ENCODE results near the gene MYBPC3.
"Not testable (repeated sequence)": the region's sequence is repeated elsewhere in the genome, so short reads cannot be mapped to it uniquely, and the experiment has no call there.

Gene MYBPC3

DNA sequence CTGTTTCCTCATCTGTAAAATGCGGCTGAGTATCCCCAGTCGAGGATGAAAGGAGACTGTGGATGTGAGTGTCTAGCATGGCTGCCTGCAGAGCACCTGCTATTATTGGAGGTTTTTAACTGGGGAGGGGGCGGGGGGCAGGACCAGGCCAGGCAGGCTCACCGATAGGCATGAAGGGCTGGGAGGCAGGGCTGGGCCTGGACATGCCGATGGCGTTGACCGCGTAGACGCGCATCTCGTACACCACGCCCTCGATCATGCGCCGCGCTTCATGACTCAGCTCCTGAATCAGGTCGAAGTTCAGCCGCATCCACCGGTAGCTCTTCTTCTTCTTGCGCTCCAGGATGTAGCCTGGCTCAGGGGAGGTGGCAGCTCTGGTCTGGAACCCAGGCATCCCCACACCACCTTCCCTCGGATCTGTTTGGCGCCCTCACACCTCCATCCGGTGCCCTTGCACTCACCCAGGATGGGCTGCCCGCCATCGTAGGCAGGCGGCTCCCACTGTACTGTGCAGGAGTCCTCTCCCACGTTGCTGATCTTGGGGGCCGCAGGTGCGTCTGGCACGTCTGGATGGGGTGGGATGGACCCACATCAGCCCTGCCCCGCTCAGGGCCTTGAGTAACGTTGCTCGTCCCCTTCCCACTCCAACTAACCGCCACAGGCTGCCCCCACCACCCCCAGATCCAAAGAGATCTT is 15.1 kb downstream of the MYBPC3 start:
- DNase-seq (ENCODE audit: low spot score), result no peak

DNA sequence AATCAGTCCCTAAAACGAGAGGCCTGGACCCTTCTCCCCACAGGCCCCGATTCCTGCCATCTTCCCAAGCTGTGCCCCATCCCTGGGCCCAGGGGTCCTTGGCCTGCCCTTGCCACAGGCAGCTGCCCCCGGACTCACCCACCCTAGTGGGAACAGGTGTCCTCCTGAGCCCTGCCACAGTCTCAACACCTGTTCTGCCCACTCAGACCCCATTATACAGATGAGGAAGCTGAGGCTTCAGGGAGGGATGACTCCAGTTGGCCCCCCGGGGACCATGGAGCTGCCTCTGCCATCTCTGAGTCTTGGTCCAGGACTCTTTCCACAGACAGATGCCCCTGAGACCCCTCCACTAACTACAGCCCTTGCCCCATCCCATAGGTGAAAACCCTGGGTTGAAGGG is 15.9 kb downstream of the MYBPC3 start:
- DNase-seq (ENCODE audit: low spot score), result no peak

DNA sequence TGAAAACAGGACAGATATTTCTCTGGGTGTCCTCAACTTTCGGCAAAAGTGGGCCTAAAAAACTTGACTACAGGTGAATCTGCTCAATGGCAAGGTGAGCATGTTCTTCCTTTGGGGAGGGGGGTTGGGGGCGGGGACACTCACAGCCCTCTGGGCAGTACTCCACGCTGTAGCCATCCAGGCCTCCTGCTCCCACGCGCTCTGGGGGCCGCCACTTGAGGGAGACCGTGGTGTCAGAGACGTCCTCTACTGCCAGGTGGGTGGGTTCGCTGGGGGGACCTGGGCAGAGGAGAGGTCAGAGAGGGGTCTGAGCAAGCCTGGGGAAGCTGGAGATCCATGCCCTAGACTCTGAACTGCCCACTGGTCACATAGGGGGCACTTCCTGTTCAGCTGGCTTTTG is 16.8 kb downstream of the MYBPC3 start:
- no peak for DNase-seq (ENCODE audit: low spot score)

DNA sequence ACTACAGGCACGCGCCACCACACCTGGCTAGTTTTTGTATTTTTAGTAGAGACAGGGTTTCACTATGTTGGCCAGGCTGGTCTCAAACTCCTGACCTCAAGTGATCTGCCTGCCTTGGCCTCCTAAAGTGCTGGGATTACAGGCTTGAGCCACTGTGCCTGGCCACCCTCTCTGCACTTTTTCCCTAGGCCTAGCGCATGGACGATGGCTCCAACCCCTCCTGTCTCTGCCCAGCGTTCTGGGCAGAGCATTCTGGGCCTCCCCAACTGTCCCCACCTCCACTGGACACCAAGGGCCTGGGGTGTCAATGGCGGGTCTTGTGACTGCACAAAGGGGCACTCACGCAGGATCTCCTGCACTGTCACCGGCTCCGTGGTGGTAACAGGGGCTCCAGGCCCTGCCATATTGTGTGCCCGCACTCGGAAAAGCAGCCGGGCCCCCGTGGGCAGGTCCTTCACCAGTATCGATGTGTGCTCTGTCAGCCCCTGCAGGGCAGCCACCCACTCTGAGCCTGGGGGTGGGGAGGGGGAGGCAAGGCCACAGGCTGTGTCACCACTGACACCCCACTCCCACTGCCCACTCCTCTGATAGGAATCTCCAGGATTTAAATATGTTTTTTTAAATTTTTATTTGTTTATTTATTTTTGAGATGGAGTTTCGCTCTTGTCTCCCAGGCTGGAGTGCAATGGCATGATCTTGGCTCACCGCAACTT is 17.6 kb downstream of the MYBPC3 start:
- DNase-seq (ENCODE audit: low spot score), result not testable (repeated sequence)

DNA sequence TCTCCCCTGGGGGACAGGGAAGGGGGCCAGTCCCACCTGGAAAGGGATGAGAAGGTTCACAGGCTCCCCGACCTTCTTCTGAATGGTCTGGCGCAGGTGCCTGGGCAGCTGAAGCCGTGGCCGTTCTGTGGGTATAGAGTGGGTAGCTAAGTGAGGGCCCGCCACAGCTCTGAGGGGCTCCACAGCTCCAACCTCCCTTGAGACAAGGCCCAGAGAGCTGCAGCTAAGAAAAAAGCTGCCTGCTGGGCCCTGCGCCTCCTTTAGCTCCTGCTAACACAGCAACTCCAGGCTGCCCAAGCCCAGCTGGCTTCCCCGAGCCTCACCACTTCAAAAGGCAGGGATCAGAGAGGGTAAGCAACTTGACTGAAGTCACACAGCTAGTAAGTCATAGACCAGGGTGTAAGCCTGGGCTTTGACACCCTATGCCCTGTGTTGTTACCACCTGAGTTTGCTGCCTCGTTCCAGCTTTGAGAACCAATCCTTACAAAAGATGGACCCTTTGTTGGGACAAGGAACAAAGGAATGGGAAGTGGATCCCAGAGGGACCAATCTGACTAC is 18.5 kb downstream of the MYBPC3 start:
- no peak for DNase-seq (ENCODE audit: low spot score)

DNA sequence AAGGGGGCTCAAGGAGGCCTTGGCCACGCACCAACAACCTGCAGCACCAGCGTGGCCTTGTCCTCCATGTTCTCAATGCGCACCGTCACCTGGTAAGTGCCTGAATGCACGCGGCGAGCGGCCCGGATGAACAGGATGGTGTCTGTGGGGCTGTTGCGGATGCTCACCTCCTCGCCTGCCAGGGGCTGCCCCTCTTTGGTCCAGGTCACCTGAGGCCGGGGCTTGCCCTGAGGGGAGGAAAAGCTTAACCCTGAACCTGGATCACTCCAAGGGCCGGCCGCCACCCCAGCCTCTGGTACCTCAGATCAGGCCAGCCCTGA is 19.0 kb downstream of the MYBPC3 start:
- DNase-seq (ENCODE audit: low spot score), result no peak

DNA sequence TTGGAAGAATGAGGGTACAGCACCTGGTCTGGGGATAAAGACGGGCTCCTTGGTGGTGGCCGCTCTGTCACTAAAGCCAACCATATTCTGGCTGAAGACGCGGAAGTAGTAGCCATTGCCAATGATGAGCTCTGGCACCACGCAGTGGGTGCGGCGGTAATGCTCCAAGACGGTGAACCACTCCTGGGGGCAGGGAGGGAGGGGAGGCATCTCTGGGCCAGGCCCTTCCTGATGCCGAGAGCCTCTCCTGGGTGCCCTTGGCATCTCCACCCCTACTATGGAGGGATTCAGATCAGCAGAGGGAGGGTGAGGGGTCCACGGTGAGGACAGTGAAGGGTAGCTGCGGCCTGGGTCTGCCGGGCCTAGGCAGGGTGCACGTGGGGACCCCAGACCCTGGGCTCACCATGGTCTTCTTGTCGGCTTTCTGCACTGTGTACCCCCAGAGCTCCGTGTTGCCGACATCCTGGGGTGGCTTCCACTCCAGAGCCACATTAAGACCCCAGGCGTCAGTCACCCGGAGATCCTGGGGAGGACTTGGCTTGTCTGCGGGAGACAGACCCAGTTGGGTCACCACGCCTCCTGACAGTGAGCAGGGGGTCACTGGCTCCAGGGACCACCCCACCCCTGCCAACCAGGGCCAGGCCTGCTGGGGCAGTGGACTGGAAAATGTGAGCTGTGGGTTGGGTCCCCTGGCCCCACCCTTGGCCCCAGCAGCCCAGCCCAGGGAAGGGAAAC is 19.5 kb downstream of the MYBPC3 start:
- no peak for DNase-seq (ENCODE audit: low spot score)

DNA sequence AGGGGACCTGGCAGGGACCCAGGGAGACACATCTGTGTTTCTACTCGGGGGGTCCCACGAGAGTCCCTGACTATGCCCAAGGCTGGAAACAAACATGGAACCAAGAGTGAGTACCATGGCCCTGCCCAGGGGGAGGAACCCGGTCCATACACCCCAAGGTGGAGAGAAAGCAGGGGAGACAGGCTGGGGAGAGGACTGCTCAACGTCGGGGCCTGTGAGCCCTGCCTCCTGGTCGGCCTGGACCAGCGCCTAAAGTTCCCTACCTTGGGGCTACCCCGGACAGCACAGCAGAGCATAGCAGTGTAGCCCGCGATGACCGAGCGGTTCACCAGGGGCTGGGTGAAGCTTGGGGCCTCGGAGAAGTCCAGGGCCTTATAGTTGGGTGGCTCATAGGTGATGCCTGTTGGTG is 20.2 kb downstream of the MYBPC3 start:
- DNase-seq (ENCODE audit: low spot score), result no peak

DNA sequence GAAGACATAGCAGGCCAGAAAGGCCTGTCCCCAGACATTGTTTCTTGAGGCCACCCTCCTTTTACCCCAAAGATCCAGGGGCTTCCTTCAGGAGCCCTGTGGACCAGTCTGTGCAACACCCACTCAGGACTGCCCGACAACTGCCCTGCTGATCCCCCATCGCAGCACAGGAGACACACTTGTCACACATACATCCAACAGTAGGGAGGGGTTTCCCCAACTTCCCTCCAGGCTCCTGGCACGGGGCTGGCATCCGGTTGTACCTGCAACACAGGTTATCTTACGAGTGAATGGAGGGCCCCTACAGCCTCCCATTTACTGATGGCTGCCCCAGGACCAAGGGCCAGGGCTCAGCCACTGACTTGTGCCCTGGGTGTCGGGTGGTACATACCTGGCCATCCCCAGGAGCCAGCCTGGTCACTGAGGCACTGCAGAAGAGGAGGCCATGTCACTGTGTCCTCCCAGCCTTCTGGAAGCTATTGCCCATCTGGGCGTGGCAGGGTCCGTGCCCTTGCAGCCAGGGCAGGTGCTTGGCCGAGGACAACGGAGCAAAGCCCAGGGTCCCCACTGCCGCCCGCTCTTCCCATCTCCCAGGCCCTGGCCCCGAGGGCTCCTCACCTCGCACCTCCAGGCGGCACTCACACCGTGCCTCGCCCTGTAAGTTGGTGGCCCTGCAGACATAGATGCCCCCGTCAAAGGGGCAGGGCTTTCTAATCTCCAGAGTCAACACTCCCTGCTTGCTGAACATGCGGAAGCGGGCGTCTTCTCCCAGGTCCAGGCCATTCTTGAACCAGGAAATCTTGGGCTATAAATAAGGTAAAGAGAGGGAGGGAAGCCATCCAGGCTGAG is 20.8 kb downstream of the MYBPC3 start:
- DNase-seq (ENCODE audit: low spot score), result no peak

DNA sequence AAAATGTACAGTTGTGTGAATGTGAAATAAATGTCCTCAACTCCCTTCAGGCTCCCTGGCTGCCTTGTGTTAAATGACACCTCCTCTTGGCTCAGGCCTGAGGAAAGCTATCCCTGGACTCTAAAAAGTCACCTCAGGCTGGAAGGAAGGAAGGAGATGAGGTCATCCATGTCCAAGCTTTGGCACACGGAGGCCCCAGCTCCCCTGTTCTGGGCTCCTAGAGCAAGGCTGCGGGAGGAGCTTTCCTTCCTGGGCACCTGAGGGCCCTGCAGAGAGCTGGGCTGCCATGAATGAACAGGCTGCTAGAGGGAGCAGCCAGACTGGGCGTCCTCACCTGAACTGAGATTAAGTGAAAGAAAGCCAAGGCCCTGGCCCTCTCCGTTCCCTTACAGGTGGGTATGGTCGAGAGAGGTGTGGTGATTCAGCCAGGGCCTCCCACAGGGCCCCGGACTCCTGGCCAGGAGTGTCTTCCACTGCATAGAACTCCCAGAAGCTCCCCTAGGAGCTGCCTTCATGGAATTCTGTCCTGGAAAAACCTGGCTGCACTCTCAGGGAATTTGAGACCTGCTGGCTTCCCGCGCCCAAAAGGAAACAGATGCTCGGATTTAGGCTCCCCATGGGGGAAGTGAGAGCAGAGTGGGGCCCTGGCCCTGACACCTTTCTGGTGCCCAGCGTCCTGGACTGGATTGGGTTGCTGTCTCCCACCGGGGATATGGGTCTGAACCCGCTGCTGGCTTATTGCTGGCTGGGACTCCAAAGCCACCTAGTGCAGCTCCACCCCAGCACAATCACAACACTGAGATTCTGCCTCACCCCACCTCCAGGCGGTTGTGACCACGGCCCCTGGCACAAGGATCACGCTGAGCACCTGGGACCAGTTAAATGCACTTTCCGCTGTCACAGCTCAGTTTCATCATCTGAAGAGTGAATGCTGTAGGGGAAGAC is 22.2 kb downstream of the MYBPC3 start:
- no peak for DNase-seq (ENCODE audit: low spot score)

DNA sequence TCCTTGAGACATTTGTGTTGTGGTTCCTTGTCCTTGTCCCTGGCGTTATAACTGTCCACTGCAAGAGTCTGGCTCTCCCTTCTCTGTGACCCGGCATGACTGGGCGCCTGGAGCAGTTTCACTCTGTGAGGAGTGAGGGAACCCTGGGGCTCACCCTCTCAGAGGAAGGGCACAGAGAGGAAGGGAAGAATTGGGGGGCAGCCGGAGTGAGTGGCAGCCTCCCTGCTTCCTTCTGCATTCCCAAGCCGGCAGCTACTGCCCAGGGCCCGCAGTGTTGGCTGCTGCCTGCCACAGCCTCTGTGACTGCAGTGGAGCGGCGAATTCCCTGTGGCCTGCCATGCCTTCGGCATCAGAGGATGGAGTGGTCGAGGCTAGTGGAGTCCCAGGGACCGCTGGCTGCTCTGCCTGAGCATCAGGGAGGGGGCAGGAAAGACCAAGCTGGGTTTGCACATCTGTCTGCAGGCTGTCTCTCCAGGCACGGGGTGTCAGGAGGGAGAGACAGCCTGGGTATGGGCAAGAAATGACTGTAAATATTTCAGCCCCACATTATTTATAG is 23.0 kb downstream of the MYBPC3 start:
- DNase-seq (ENCODE audit: low spot score), result no peak

DNA sequence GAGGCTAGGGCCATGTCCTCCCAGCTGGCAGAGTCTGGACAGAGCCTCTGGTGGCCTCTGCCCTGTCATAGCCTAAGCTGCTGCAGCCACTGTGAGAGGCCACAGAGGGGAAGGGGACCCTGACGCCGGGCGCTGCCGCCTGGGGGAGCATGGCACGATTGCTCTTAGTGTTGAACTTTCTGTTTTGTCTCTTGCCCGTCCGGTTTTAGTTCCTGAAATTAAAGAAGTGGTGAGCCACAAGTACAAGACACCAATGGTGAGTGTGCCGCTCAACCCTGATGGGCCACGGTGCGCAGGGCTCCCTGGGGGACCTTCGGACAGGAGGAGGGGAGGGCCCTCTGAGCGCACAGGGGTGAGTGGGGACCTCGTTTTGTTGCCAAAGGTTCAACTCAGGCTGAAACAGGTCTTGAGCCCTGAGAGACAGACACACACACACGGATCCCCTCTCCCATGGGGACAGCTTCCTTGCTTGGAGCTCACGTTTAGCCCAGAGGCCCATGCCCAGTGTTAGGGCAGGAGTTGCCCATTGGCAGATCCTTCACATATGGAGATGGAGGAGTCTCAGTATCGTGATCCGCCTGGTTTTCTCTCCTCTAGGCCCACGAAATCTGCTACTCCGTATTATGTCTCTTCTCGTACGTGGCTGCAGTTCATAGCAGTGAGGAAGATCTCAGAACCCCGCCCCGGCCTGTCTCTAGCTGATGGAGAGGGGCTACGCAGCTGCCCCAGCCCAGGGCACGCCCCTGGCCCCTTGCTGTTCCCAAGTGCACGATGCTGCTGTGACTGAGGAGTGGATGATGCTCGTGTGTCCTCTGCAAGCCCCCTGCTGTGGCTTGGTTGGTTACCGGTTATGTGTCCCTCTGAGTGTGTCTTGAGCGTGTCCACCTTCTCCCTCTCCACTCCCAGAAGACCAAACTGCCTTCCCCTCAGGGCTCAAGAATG is 23.8 kb downstream of the MYBPC3 start:
- no peak for DNase-seq (ENCODE audit: low spot score)

DNA sequence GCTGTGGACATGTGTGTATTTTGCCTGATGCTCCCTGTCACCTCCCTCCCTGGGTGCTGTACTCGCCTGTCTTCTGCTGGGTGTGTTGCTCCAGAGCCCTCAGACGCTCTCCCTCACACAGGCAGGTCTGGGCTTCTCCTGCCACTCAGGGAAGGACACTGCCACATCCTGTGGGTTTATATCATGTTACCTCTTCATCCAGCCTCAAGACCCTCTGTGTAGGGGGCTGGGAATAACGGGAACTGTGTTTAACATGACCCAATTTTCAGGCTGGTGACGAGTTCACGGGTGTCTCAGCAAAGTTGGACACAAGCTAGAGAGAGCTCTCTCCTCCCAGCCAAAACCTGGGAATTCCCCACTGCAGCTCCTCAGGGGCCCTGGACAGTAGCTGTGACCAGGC is 24.6 kb downstream of the MYBPC3 start:
- no peak for DNase-seq (ENCODE audit: low spot score)

DNA sequence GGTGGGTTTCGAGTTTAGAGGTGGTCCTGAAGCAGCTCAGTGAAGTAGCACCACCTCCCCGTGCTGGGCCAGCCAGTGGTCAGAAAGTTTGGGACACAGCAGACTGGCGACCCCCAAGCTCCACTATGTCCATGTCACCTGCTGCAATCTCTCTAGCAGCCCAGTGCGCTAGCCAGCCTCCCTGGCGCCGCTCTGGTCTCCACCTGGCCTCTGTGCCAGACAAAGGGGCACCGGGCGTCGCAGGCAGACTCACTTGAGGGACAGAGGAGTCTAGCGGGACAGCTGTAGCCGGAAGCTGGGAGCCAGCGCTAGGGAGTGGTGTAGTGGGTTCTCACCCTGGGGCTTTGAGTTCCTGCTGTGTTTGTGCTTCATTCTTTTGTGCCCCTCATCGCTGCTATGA is 25.5 kb downstream of the MYBPC3 start:
- no peak for DNase-seq (ENCODE audit: low spot score)

DNA sequence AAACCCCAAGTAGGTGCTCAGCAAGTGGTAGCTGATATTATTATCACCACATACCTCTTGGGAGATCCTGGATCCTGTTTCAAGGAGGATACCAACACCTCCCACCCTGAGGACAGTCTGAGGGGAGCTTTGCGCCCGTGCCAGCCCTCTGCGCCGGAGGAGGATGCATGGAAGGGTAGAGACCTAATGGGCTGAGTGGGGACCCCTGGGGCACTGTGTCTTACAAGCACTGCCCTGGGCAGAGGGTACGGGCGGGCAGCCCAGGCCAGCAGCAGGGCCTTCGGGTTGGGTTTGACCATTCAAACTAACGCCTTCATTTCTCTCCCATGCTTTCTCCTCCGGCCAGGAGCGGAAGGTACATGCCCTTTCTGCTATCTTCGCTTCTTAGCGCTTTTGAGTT is 26.3 kb downstream of the MYBPC3 start:
- no peak for DNase-seq (ENCODE audit: low spot score)

DNA sequence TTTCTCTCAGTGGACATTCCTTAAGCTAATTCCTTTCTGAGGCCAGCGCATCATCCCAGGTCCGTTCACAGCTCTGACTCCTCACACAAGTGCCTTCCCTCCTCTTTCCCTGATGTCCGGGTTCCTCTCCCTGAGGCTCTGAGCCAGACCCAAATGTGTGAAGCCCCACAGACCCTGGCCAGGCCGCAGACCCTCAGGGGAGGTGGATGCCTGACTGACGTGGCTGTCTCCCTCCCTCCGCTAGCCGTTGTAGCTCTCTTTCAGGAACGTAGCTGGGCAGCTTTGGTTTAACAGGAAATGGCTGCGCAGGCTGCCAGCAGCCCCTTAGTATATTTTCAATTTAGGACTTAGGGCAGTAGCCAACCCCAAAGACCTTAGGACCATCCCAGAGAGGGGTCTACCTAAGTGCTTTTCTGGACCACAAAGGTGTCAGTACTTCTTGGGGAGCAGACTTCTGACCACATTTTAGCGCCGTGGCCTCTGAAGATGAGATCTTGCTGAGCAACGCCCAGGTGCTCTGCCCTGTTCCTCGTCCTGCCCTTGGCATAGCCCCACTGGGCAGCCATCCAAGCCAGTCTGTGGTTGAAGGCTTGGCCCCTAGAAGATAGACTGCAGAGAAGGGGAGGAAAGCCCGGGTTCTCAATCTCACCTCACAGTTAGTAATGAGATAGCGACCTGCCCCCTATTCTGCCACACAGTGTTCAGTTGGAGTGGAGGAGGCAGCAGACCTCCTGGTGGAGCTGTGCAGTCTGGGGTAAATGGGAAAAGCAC is 27.0 kb downstream of the MYBPC3 start:
- DNase-seq (ENCODE audit: low spot score), result no peak

DNA sequence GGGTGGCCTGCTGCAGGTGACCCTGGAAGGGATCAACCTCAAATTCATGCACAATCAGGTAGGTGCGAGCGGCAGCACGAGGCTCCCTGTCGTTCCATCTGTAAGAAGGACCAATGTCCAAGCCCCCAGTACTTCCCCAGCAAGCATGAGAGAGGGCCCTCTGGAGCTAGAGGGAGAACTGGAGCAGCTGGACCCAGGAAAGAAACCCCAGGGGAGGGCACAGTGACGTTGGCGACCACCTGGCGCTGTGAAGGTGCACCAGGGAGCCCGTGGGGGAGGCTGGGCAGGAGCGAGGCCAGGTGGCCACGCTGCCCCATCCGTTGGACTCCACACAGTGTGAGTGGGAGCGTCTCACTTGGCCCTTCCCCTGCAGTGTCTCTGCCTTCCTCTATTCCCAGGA is 28.0 kb downstream of the MYBPC3 start:
- no peak for DNase-seq (ENCODE audit: low spot score)

DNA sequence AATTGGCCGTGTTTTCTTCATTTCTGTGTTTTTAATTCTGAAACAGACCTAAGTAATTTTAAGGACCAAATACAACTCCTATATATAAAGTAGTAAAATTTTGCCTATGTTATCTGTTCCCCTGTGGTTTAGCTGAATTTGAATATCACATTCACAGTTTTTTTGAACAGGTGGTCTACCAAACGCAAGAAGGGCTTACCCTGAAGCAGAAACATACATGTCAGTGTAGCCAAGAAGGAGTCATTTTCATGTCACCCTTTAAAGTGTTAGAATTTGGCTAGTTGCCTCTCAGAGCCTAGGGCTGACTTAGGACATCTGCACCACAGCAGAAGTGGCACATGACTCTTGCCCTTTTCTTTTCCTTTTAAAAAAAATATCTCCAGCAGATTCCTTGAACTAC is 34.3 kb downstream of the MYBPC3 start:
- DNase-seq (ENCODE audit: low spot score), result no peak

Data from CD4-positive, alpha-beta T cell treated with Interleukin-2 at 100 ng/mL for 4 hours (primary cell).